Measurements from ENCODE around the gene SLC38A7. TPM values are rescaled to one million over a fixed set of nuclear protein-coding genes. Genes with fewer than 3 reads are reported as not detected.

Gene SLC38A7
- total and polyA plus RNA-seq, 2 donors (not counting 1 experiment from before 2014, with no cell fraction given): 8.3 to 23.9 TPM

DNA sequence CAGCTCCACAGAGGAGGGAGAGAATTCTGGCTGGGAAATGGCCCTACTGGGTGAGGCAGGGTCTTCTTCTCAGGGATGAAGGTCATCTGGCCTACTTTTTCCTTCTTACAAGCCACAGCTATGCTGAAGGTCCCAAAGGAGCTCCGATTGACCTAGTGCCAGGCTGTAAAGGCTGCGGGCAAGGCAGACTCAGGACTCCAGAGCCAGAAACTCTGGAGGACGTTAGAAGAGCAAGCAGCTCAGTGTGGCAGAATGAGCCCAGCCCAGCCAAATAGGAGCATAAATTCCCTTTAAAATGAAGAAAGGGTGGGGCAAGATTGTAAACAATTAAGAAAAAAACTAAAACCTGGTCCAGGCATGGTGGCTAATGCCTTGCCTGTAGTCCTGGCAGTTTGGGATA lies 34.9 kb downstream of the SLC38A7 start:
- no peak overlapping the region for H3K4me3 ChIP-seq (ENCODE audit: control extremely low read depth in 1 of 5, extremely low read depth in 1 of 5, insufficient read depth in 1 of 5, low read depth in 2 of 5, low read length in 4 of 5)
- ATAC-seq (ENCODE audit: low read depth): no peak
- no peaks in the 10 kb centered on the region for H3K4me1 ChIP-seq (ENCODE audit: control insufficient read depth in 2 of 2, insufficient read depth in 2 of 2, low read length in 2 of 2)
- no peaks in the 10 kb centered on the region for H3K9me3 ChIP-seq (ENCODE audit: control extremely low read depth in 1 of 3, control insufficient read depth in 2 of 3, insufficient read depth in 1 of 3, low read length in 2 of 3)
- CTCF ChIA-PET: interaction anchor here (0.7 kb wide), 1 partner anchor 155 kb away, joined by 4 read pairs; no protein-coding TSS in a partner anchor
- no peaks in the 10 kb centered on the region for H3K79me2 ChIP-seq (ENCODE audit: control insufficient read depth, insufficient read depth, low read length)
- H3K4me3 Mint-ChIP-seq: no peak overlapping the region
- H4K20me1 ChIP-seq (ENCODE audit: control insufficient read depth, insufficient read depth, low read length, poor library complexity, severe bottlenecking): no peaks in the 10 kb centered on the region
- POLR2A ChIA-PET: no interaction called here
- 94% methylated on average over 3 of the region's 3 CpGs for WGBS (ENCODE audit: insufficient coverage)
- no peak overlapping the region for H3K27ac ChIP-seq (ENCODE audit: low read length in 2 of 2)
- peaks cover 4% of the 10 kb centered on the region for H3K4me1 Mint-ChIP-seq
- H3K9me3 Mint-ChIP-seq (ENCODE audit: insufficient read depth): no peaks in the 10 kb centered on the region
- DNase-seq: no peak
- no peaks in the 10 kb centered on the region for H3K36me3 ChIP-seq (replicated peaks in 1 of 2; ENCODE audit: control extremely low read depth in 1 of 2, control insufficient read depth in 1 of 2, extremely low read depth in 1 of 2, insufficient read depth in 2 of 2, low read length in 1 of 2)
- no peak overlapping the region for H3K9ac ChIP-seq (ENCODE audit: low read length)
- TF ChIP-seq EZH2 (IDR thresholded peaks at IDR 0.05; ENCODE audit: borderline replicate concordance, insufficient read depth, low read depth, low read length, poor library complexity, severe bottlenecking): no peak
- H3K27me3 ChIP-seq (replicated peaks in 1 of 4; ENCODE audit: control extremely low read depth in 1 of 4, control insufficient read depth in 3 of 4, insufficient read depth in 4 of 4, low read length in 3 of 4): no peaks in the 10 kb centered on the region
- H3K27ac Mint-ChIP-seq: no peak overlapping the region
- H3K27me3 Mint-ChIP-seq: peaks cover 3% of the 10 kb centered on the region
- H3K4me2 ChIP-seq (replicated peaks; ENCODE audit: low read depth, low read length, poor library complexity, severe bottlenecking): no peak overlapping the region
- H2AFZ ChIP-seq (ENCODE audit: insufficient read depth, low read depth, low read length, poor library complexity, severe bottlenecking): no peak overlapping the region
- intact Hi-C loops (cut with micrococcal nuclease): no loop called here

GRCh38 chr16:58647107-58647506 lies 37.5 kb downstream of the SLC38A7 start:
- intact Hi-C loops (cut with micrococcal nuclease): no loop called here
- Histone ChIP-seq H2AFZ (ENCODE audit: insufficient read depth, low read depth, low read length, poor library complexity, severe bottlenecking) (no peak overlapping the region), H3K4me3 (ENCODE audit: control extremely low read depth in 1 of 5, extremely low read depth in 1 of 5, insufficient read depth in 1 of 5, low read depth in 2 of 5, low read length in 4 of 5) (no peak overlapping the region), H3K4me2 (replicated peaks; ENCODE audit: low read depth, low read length, poor library complexity, severe bottlenecking) (no peak overlapping the region), H3K27ac (ENCODE audit: low read length in 2 of 2) (no peak overlapping the region), H3K36me3 (replicated peaks in 1 of 2; ENCODE audit: control extremely low read depth in 1 of 2, control insufficient read depth in 1 of 2, extremely low read depth in 1 of 2, insufficient read depth in 2 of 2, low read length in 1 of 2) (no peaks in the 10 kb centered on the region), H3K27me3 (replicated peaks in 1 of 4; ENCODE audit: control extremely low read depth in 1 of 4, control insufficient read depth in 3 of 4, insufficient read depth in 4 of 4, low read length in 3 of 4) (no peaks in the 10 kb centered on the region), H3K79me2 (ENCODE audit: control insufficient read depth, insufficient read depth, low read length) (no peaks in the 10 kb centered on the region), H3K4me1 (ENCODE audit: control insufficient read depth in 2 of 2, insufficient read depth in 2 of 2, low read length in 2 of 2) (no peaks in the 10 kb centered on the region), H4K20me1 (ENCODE audit: control insufficient read depth, insufficient read depth, low read length, poor library complexity, severe bottlenecking) (no peaks in the 10 kb centered on the region), H3K9ac (ENCODE audit: low read length) (no peak overlapping the region), H3K9me3 (ENCODE audit: control extremely low read depth in 1 of 3, control insufficient read depth in 2 of 3, insufficient read depth in 1 of 3, low read length in 2 of 3) (no peaks in the 10 kb centered on the region)
- no peak overlapping the region for H3K4me3 Mint-ChIP-seq
- no peak overlapping the region for H3K27ac Mint-ChIP-seq
- H3K27me3 Mint-ChIP-seq: no peaks in the 10 kb centered on the region
- no peaks in the 10 kb centered on the region for H3K9me3 Mint-ChIP-seq (ENCODE audit: insufficient read depth)
- ChIA-PET CTCF (interaction anchor here (0.9 kb wide), 2 partner anchors 14 to 109 kb away, joined by 3 read pairs; no protein-coding TSS in a partner anchor), POLR2A (no interaction called here)
- H3K4me1 Mint-ChIP-seq: peaks cover 4% of the 10 kb centered on the region
- no peak for TF ChIP-seq CTCF (IDR thresholded peaks at IDR 0.05)
- no peak for TF ChIP-seq EZH2 (IDR thresholded peaks at IDR 0.05; ENCODE audit: borderline replicate concordance, insufficient read depth, low read depth, low read length, poor library complexity, severe bottlenecking)
- ATAC-seq (ENCODE audit: low read depth): no peak
- WGBS (ENCODE audit: insufficient coverage): 69% methylated on average over 2 of the region's 4 CpGs
- no peak for DNase-seq

Measured in B cell (primary cell).